Trophoblast cell (in vitro differentiated cells and primary cell): ENCODE results near the gene LCN10.
"Not testable (repeated sequence)": the region's sequence is repeated elsewhere in the genome, so short reads cannot be mapped to it uniquely, and the experiment has no call there.

Source experiments
- DNase-seq, 2 donors: peaks; one replicate each; pipeline ENCODE4 v3.0.0-alpha.2; 2016
- H2AFZ ChIP-seq: 2 replicates; pipeline ENCODE4 v1.6.1; 2013; ENCODE audit warnings: low read length, moderate library complexity, mild to moderate bottlenecking; ENCODE audit not compliant: insufficient read depth, poor library complexity
- H2AK5ac ChIP-seq: 2 replicates; pipeline ENCODE4 v1.6.1; 2013; ENCODE audit warnings: mild to moderate bottlenecking, low read length
- H2BK120ac ChIP-seq: 2 replicates; pipeline ENCODE4 v1.6.1; 2013; ENCODE audit warnings: low read length, mild to moderate bottlenecking, moderate library complexity; ENCODE audit not compliant: insufficient read depth, poor library complexity
- H2BK12ac ChIP-seq: 2 replicates; pipeline ENCODE4 v1.6.1; 2013; ENCODE audit warnings: mild to moderate bottlenecking, low read length, moderate library complexity
- H2BK5ac ChIP-seq: 2 replicates; pipeline ENCODE4 v1.6.1; 2013; ENCODE audit warnings: low read length, low read depth, moderate library complexity, mild to moderate bottlenecking; ENCODE audit not compliant: poor library complexity
- H3K14ac ChIP-seq: 2 replicates; pipeline ENCODE4 v1.6.1; 2013; ENCODE audit warnings: mild to moderate bottlenecking, low read length
- H3K18ac ChIP-seq: 2 replicates; pipeline ENCODE4 v1.6.1; 2013; ENCODE audit warnings: mild to moderate bottlenecking, low read length
- H3K23ac ChIP-seq: 2 replicates; pipeline ENCODE4 v1.6.1; 2013; ENCODE audit warnings: low read length
- H3K27ac ChIP-seq: 2 replicates; pipeline ENCODE4 v1.5.1; 2013; ENCODE audit warnings: low read depth, mild to moderate bottlenecking, inconsistent platforms, low read length, moderate library complexity
- H3K27me3 ChIP-seq: 2 replicates; pipeline ENCODE4 v1.6.1; 2013; ENCODE audit warnings: inconsistent platforms, mild to moderate bottlenecking, low read length, moderate library complexity; ENCODE audit not compliant: insufficient read depth
- H3K36me3 ChIP-seq, 2 experiments: 1 replicate in 1 of 2; 2 replicates in 1 of 2; pipeline ENCODE4 v1.6.1; 2013; ENCODE audit warnings: low read length in 2 of 2, mild to moderate bottlenecking in 2 of 2, moderate library complexity in 1 of 2; ENCODE audit not compliant: insufficient read depth in 2 of 2, control insufficient read depth in 1 of 2
- H3K4ac ChIP-seq: 2 replicates; pipeline ENCODE4 v1.6.1; 2013; ENCODE audit warnings: low read depth, mild to moderate bottlenecking, low read length, moderate library complexity
- H3K4me1 ChIP-seq, 2 experiments: 1 replicate in 1 of 2; 2 replicates in 1 of 2; pipeline ENCODE4 v1.6.1; 2013; ENCODE audit warnings: low read length in 2 of 2, mild to moderate bottlenecking in 2 of 2, moderate library complexity in 1 of 2; ENCODE audit not compliant: insufficient read depth in 2 of 2, control insufficient read depth in 1 of 2
- H3K4me2 ChIP-seq: 2 replicates; pipeline ENCODE4 v1.6.1; 2013; ENCODE audit warnings: inconsistent platforms, mild to moderate bottlenecking, low read length, moderate library complexity
- H3K4me3 ChIP-seq: 2 replicates; pipeline ENCODE4 v1.5.1; 2013; ENCODE audit warnings: mild to moderate bottlenecking, low read depth, low read length, inconsistent platforms
- H3K79me1 ChIP-seq: one replicate; pipeline ENCODE4 v1.6.1; 2013; ENCODE audit warnings: low read length
- H3K79me2 ChIP-seq: 2 replicates; pipeline ENCODE4 v1.6.1; 2013; ENCODE audit warnings: low read length, mild to moderate bottlenecking; ENCODE audit not compliant: control insufficient read depth, insufficient read depth, poor library complexity
- H3K9ac ChIP-seq: 2 replicates; pipeline ENCODE4 v1.6.1; 2013; ENCODE audit warnings: mild to moderate bottlenecking, low read length
- H3K9me3 ChIP-seq: 2 replicates; pipeline ENCODE4 v1.6.1; 2013; ENCODE audit warnings: low read depth, mild to moderate bottlenecking, control low read depth, inconsistent platforms, low read length; ENCODE audit not compliant: insufficient read depth
- H4K12ac ChIP-seq: 2 replicates; pipeline ENCODE4 v1.6.1; 2013; ENCODE audit warnings: low read depth, mild to moderate bottlenecking, low read length, moderate library complexity
- H4K8ac ChIP-seq: 2 replicates; pipeline ENCODE4 v1.6.1; 2013; ENCODE audit warnings: low read depth, mild to moderate bottlenecking, low read length, moderate library complexity
- H4K91ac ChIP-seq: one replicate; pipeline ENCODE4 v1.6.1; 2013; ENCODE audit warnings: low read depth, mild to moderate bottlenecking, low read length, moderate library complexity
- WGBS: extraction: QIAGEN DNeasy Blood & Tissue Kit; methylation state at CpG from one replicate; pipeline ENCODE4 v1.1.7; 2013; ENCODE audit warnings: missing lambda C conversion rate; ENCODE audit not compliant: insufficient read length, insufficient coverage; ENCODE audit errors: extremely low coverage; 5-methylcytosine and 5-hydroxymethylcytosine counted together

LCN10 gene

DNA sequence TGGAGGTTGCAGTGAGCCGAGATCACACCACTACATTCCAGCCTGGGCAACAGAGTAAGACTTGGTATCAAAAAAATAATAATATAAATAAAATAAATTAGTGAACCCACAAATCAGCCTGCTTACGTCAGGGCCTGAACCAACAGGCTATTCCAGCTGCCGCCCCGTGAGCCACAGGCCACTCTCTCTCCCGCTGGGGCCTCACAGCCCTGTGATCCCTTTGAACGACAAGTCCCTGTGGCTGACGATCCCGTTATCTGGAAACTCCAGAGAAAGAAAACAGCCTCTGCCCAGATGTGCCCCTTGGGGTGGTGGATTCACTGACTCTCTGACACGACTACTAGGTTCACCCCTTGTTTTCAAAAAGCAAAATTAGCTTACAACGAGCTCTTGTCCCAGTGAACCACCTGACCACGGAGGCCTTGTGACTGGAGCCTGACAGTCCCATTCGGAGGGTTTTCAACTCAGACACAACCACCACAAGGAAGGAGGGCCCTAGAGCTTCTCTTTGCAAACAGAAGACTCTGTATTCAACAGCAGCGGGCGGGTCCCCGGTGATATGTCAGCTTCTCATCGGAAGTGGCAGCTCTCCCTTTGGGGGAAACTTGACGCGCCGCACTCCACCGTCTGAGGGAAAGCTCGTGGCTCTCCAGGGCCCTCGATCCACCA is 34.8 kb downstream of the LCN10 start:
- Histone ChIP-seq H3K36me3 (no peaks in the 10 kb centered on the region), H2AK5ac (no peak overlapping the region)
- WGBS, result no CpG with 5 or more reads among the region's 22 CpGs

DNA sequence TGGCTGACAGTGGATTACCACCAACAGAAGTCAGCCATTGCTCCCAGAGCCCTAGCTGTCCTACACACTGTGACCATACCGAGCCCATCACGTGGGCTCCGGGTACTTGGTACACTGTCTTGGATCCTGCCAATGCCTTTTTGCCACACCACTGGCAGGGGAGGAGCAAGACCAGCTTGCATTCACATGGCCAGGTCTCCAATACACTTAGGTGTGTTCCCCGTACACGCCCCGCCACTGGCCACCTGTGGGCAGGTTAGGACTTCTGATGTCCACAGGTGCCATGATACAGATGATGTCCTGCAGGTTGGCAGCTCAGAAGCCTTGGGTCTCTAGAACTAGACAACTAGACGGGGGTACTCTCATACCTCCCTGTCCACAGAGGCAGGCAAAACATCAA is 35.7 kb downstream of the LCN10 start:
- Histone ChIP-seq H3K27me3 (no peaks in the 10 kb centered on the region), H4K8ac (no peak overlapping the region)
- no CpG with 5 or more reads among the region's 7 CpGs for WGBS

More for the DNA sequence above, 34.8 kb downstream of the LCN10 start:
- no peak overlapping the region for H4K12ac ChIP-seq
- no peak overlapping the region for H3K18ac ChIP-seq
- H2BK5ac ChIP-seq, result no peak overlapping the region
- H2BK12ac ChIP-seq, result no peak overlapping the region
- H3K27ac ChIP-seq, result no peak overlapping the region
- no peak overlapping the region for H3K4ac ChIP-seq
- peaks cover 4% of the 10 kb centered on the region for H3K79me2 ChIP-seq
- no peak overlapping the region for H4K8ac ChIP-seq
- no peak overlapping the region for H2AFZ ChIP-seq
- H3K9me3 ChIP-seq, result no peaks in the 10 kb centered on the region
- H2BK120ac ChIP-seq, result no peak overlapping the region
- H3K23ac ChIP-seq, result no peak overlapping the region
- no peak overlapping the region for H4K91ac ChIP-seq
- peaks cover 2% of the 10 kb centered on the region for H3K27me3 ChIP-seq
- H3K4me1 ChIP-seq, result peaks cover under 1 to 11% of the 10 kb centered on the region in 2 experiments
- H3K9ac ChIP-seq, result no peak overlapping the region
- H3K4me2 ChIP-seq, result no peak overlapping the region
- H3K79me1 ChIP-seq, result peaks cover 5% of the 10 kb centered on the region
- no peak overlapping the region for H3K14ac ChIP-seq
- no peak for DNase-seq
- H3K4me3 ChIP-seq, result no peak overlapping the region

DNA sequence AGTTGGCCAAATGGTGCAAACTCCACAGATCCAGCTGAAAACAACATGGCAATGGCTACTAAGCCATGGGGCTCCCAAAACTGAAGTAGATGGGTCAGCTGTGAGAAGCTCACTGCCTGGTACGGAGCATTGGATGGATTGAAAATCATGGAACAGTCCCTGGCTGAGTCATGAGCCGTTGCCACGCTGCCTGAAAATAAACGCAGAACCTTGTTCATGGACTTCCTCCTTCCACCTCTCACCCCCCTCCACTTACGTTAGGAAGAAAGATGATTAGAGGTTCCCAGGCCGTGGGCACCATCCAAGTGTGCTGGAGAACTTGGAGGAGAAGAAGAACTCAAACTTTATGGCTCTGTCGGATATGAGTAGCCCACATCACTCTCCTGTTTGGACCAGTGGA is 37.2 kb downstream of the LCN10 start:
- DNase-seq, result no peak
- H2BK12ac ChIP-seq, result no peak overlapping the region
- no peaks in the 10 kb centered on the region for H3K79me1 ChIP-seq
- H3K4ac ChIP-seq, result no peak overlapping the region
- H3K18ac ChIP-seq, result no peak overlapping the region
- H4K8ac ChIP-seq, result no peak overlapping the region
- H3K27ac ChIP-seq, result no peak overlapping the region
- no peak overlapping the region for H2BK5ac ChIP-seq
- no peaks in the 10 kb centered on the region for H3K27me3 ChIP-seq
- no peak overlapping the region for H4K91ac ChIP-seq
- no peaks in the 10 kb centered on the region for H3K9me3 ChIP-seq
- H3K4me1 ChIP-seq, result peaks cover 0 to 5% of the 10 kb centered on the region in 2 experiments
- H3K9ac ChIP-seq, result no peak overlapping the region
- H2AK5ac ChIP-seq, result no peak overlapping the region
- no peak overlapping the region for H4K12ac ChIP-seq
- H3K36me3 ChIP-seq, result no peaks in the 10 kb centered on the region
- no peak overlapping the region for H2AFZ ChIP-seq
- no CpG with 5 or more reads among the region's 7 CpGs for WGBS
- H3K4me3 ChIP-seq, result no peak overlapping the region
- no peak overlapping the region for H3K14ac ChIP-seq
- H3K23ac ChIP-seq, result no peak overlapping the region
- H3K79me2 ChIP-seq, result no peaks in the 10 kb centered on the region
- no peak overlapping the region for H3K4me2 ChIP-seq
- H2BK120ac ChIP-seq, result no peak overlapping the region

More for the DNA sequence above, 35.7 kb downstream of the LCN10 start:
- DNase-seq, result no peak
- Histone ChIP-seq H3K9ac (no peak overlapping the region), H3K9me3 (no peaks in the 10 kb centered on the region), H4K91ac (no peak overlapping the region), H3K4me1 (peaks cover 0 to 9% of the 10 kb centered on the region in 2 experiments), H3K4me2 (no peak overlapping the region), H4K12ac (no peak overlapping the region), H3K4ac (no peak overlapping the region), H3K23ac (no peak overlapping the region), H3K79me1 (no peaks in the 10 kb centered on the region), H2BK120ac (no peak overlapping the region), H3K79me2 (no peaks in the 10 kb centered on the region), H3K36me3 (no peaks in the 10 kb centered on the region), H3K14ac (no peak overlapping the region), H3K4me3 (no peak overlapping the region), H2BK5ac (no peak overlapping the region), H2BK12ac (no peak overlapping the region), H3K27ac (no peak overlapping the region), H2AK5ac (no peak overlapping the region), H3K18ac (no peak overlapping the region), H2AFZ (no peak overlapping the region)

DNA sequence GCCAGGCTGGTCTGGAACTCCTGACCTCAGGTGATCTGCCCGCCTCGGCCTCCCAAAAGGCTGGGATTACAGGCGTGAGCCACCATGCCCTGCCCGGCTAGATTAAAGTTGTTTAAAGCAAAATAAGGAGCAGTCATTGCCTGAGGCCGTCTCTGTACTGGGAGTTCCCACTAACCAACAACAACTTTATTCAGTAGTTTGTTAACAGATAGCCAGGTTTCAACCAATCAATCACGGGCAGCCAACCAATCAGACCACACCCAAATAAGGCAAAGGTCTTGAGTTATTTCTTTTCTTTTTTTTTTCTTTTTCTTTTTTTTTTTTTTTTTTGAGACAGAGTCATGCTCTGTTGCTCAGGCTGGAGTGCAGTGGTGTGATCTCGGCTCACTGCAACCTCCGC is 38.0 kb downstream of the LCN10 start:
- not testable (repeated sequence) for H2BK120ac ChIP-seq, H3K4me2 ChIP-seq, H3K79me1 ChIP-seq, H2AK5ac ChIP-seq, H3K36me3 ChIP-seq, DNase-seq, H4K91ac ChIP-seq, H3K4me3 ChIP-seq, H3K27ac ChIP-seq, H3K79me2 ChIP-seq, H3K4me1 ChIP-seq, H3K9me3 ChIP-seq, H3K18ac ChIP-seq, H2BK12ac ChIP-seq, H3K27me3 ChIP-seq, H3K4ac ChIP-seq, H3K23ac ChIP-seq, H4K12ac ChIP-seq, H3K9ac ChIP-seq, H4K8ac ChIP-seq, H2BK5ac ChIP-seq, H2AFZ ChIP-seq, H3K14ac ChIP-seq
- no CpG with 5 or more reads among the region's 8 CpGs for WGBS
